Sigmoid colon (tissue), 4 donors: Measurements from ENCODE around the gene IMMP2L.

Source experiments
- EP300 ChIP-seq, 4 donors: sonication (generic); formaldehyde crosslinking; IDR thresholded peaks; one replicate each; pipeline ENCODE4 v1.6.1; 2017; ENCODE audit warnings: antibody characterized with exemption in 4 of 4
- POLR2A ChIP-seq, 2 donors: fragments of 450-650 bp; IDR thresholded peaks; one replicate each; pipeline ENCODE4 v1.6.1; 2016; ENCODE audit warnings: antibody characterized with exemption in 2 of 2, mild to moderate bottlenecking in 2 of 2, moderate library complexity in 2 of 2
- POLR2AphosphoS5 ChIP-seq, 4 donors: sonication (generic); formaldehyde crosslinking; IDR thresholded peaks; one replicate each; pipeline ENCODE4 v1.6.1; 2017; ENCODE audit warnings: antibody characterized with exemption in 4 of 4
- TF ChIP-seq, protein P1 (sequence below), 4 experiments: fragments of 450-650 bp in 3 of 4; fragments of 200-600 bp in 1 of 4; IDR thresholded peaks; one replicate each; pipeline ENCODE4 v1.5.1; 2016 to 2019; ENCODE audit warnings: antibody characterized with exemption in 4 of 4, mild to moderate bottlenecking in 3 of 4, moderate library complexity in 2 of 4

DNA sequence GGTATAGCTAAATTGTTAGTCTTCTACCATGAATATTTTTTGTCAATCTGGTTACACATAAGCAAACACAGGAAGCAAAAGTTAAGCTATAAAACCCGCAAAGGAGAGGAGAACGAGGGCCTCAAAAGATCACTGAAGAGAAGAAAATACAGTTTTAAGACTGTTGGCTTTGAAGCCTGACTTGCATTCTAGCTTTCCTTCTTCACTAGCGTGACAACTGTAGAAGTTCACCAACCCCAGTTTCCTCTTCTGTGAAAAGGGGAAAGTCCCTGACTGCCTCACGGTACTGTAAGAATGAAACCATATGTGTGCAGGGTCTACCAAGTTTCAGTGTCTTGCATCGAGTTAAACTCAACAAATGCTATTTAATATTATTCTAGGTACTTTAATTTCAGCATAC lies 478.9 kb downstream of the IMMP2L start:
- TF ChIP-seq, protein P1, sequence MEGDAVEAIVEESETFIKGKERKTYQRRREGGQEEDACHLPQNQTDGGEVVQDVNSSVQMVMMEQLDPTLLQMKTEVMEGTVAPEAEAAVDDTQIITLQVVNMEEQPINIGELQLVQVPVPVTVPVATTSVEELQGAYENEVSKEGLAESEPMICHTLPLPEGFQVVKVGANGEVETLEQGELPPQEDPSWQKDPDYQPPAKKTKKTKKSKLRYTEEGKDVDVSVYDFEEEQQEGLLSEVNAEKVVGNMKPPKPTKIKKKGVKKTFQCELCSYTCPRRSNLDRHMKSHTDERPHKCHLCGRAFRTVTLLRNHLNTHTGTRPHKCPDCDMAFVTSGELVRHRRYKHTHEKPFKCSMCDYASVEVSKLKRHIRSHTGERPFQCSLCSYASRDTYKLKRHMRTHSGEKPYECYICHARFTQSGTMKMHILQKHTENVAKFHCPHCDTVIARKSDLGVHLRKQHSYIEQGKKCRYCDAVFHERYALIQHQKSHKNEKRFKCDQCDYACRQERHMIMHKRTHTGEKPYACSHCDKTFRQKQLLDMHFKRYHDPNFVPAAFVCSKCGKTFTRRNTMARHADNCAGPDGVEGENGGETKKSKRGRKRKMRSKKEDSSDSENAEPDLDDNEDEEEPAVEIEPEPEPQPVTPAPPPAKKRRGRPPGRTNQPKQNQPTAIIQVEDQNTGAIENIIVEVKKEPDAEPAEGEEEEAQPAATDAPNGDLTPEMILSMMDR (IDR thresholded peaks at IDR 0.05) = no peak
- TF ChIP-seq EP300 (IDR thresholded peaks at IDR 0.05) (no peak), POLR2AphosphoS5 (IDR thresholded peaks at IDR 0.05) (no peak), POLR2A (IDR thresholded peaks at IDR 0.05) (no peak)
